Endodermal cell (in vitro differentiated cells): ENCODE results near the gene RLF. TPM values are rescaled to one million over a fixed set of nuclear protein-coding genes. Genes with fewer than 3 reads are reported as not detected.
A peak's percentile ranks its signal among the peaks of the same experiment; 100 is the strongest.

Source experiments
- DNase-seq: peaks from one replicate; pipeline ENCODE4 v3.0.0-alpha.2; 2017
- H3K27ac ChIP-seq: 2 replicates; pipeline ENCODE4 v1.5.1; 2013; ENCODE audit warnings: mild to moderate bottlenecking, low read depth, low read length, moderate library complexity
- H3K27me3 ChIP-seq: 2 replicates; pipeline ENCODE4 v1.6.1; 2013; ENCODE audit warnings: mild to moderate bottlenecking, low read length, moderate library complexity; ENCODE audit not compliant: insufficient read depth, control insufficient read depth, poor library complexity, severe bottlenecking
- H3K36me3 ChIP-seq: 2 replicates; pipeline ENCODE4 v1.7.0; 2013; ENCODE audit warnings: mild to moderate bottlenecking, low read length, moderate library complexity; ENCODE audit not compliant: control insufficient read depth, insufficient read depth
- H3K4me1 ChIP-seq: one replicate; pipeline ENCODE4 v1.7.0; 2013; ENCODE audit warnings: low read length; ENCODE audit not compliant: control insufficient read depth, insufficient read depth
- H3K4me3 ChIP-seq: 2 replicates; pipeline ENCODE4 v1.5.1; 2013; ENCODE audit warnings: mild to moderate bottlenecking, low read length, moderate library complexity
- H3K9ac ChIP-seq: 2 replicates; pipeline ENCODE4 v1.6.1; 2013; ENCODE audit warnings: mild to moderate bottlenecking, low read length, moderate library complexity; ENCODE audit not compliant: poor library complexity, severe bottlenecking; ENCODE audit errors: extremely low read depth
- H3K9me3 ChIP-seq: 2 replicates; pipeline ENCODE4 v1.6.1; 2013; ENCODE audit warnings: mild to moderate bottlenecking, low read length, moderate library complexity; ENCODE audit not compliant: control insufficient read depth
- H3K27ac Mint-ChIP-seq: 2 replicates; pipeline ENCODE4 v1.8.0; 2020; ENCODE audit warnings: mixed read lengths
- H3K27me3 Mint-ChIP-seq: 2 replicates; pipeline ENCODE4 v1.8.0; 2021; ENCODE audit warnings: mild to moderate bottlenecking, mixed read lengths; ENCODE audit not compliant: insufficient read depth
- H3K36me3 Mint-ChIP-seq: 2 replicates; pipeline ENCODE4 v1.8.0; 2020; ENCODE audit warnings: low read depth, mixed read lengths
- H3K4me1 Mint-ChIP-seq: 2 replicates; pipeline ENCODE4 v1.8.0; 2020; ENCODE audit warnings: mixed read lengths
- H3K4me3 Mint-ChIP-seq: 2 replicates; pipeline ENCODE4 v1.8.0; 2020; ENCODE audit warnings: mild to moderate bottlenecking, moderate library complexity, mixed read lengths
- H3K9me3 Mint-ChIP-seq: 2 replicates; pipeline ENCODE4 v1.8.0; 2020; ENCODE audit warnings: mild to moderate bottlenecking, mixed read lengths
- WGBS, 2 experiments: methylation state at CpG; one replicate each; pipeline versions ENCODE4 v1.1.5 to v1.1.7; 2013; ENCODE audit warnings: missing lambda C conversion rate in 2 of 2, mixed read lengths in 1 of 2; ENCODE audit not compliant: insufficient coverage in 1 of 2, insufficient read length in 1 of 2; 5-methylcytosine and 5-hydroxymethylcytosine counted together
- total RNA-seq, 2 donors: library from RNA; stranded (reverse); fragmentation: NEBNext Ultra II Directional in 1 of 2; extraction: Animal tissue kit (Norgen Biotek cat#: 25700) in 1 of 2; gene quantifications; 2 replicates in 1 of 2; 3 replicates in 1 of 2; pipeline ENCODE4 v1.2.1, GENCODE V29; 2021
- TF ChIP-seq, protein P1 (sequence below): fragments of 200-600 bp; sonication (generic); conservative IDR thresholded peaks from 2 replicates; pipeline ENCODE4 v1.5.0; 2021; ENCODE audit warnings: antibody characterized with exemption, mild to moderate bottlenecking

Gene RLF
- total RNA-seq, 2 donors from 2014 or later: 18.8 to 23.3 TPM

DNA sequence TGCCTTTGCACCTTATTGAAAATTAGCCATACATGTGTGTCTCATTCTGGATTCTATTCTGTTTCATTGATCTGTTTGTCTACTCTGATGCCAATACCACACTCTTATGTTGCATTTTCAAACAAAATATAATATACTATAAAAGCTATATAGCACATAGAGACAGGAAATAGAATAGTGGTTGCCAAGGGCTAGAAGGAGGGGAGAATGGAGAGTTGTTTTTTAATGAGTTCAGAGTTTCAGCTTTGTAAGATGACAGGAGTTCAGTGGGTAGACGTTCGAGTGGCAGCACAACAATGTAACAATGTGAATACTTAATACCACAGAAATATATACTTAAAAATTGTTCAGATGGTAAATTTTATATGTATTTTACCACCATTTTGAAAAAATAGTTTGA lies 17.0 kb downstream of the RLF start:
- TF ChIP-seq, protein P1, sequence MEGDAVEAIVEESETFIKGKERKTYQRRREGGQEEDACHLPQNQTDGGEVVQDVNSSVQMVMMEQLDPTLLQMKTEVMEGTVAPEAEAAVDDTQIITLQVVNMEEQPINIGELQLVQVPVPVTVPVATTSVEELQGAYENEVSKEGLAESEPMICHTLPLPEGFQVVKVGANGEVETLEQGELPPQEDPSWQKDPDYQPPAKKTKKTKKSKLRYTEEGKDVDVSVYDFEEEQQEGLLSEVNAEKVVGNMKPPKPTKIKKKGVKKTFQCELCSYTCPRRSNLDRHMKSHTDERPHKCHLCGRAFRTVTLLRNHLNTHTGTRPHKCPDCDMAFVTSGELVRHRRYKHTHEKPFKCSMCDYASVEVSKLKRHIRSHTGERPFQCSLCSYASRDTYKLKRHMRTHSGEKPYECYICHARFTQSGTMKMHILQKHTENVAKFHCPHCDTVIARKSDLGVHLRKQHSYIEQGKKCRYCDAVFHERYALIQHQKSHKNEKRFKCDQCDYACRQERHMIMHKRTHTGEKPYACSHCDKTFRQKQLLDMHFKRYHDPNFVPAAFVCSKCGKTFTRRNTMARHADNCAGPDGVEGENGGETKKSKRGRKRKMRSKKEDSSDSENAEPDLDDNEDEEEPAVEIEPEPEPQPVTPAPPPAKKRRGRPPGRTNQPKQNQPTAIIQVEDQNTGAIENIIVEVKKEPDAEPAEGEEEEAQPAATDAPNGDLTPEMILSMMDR: no peak
- Histone ChIP-seq H3K9ac (no peak overlapping the region), H3K27ac (no peak overlapping the region), H3K36me3 (no peaks in the 10 kb centered on the region), H3K9me3 (no peaks in the 10 kb centered on the region), H3K4me3 (no peak overlapping the region), H3K4me1 (no peaks in the 10 kb centered on the region), H3K27me3 (no peaks in the 10 kb centered on the region)
- Mint-ChIP-seq H3K27me3 (no peaks in the 10 kb centered on the region), H3K36me3 (peaks cover 6% of the 10 kb centered on the region), H3K27ac (no peak overlapping the region), H3K9me3 (no peaks in the 10 kb centered on the region), H3K4me1 (peaks cover 2% of the 10 kb centered on the region), H3K4me3 (no peak overlapping the region)
- no CpG with 5 or more reads among the region's 2 CpGs for WGBS, 2 experiments
- DNase-seq: no peak

DNA sequence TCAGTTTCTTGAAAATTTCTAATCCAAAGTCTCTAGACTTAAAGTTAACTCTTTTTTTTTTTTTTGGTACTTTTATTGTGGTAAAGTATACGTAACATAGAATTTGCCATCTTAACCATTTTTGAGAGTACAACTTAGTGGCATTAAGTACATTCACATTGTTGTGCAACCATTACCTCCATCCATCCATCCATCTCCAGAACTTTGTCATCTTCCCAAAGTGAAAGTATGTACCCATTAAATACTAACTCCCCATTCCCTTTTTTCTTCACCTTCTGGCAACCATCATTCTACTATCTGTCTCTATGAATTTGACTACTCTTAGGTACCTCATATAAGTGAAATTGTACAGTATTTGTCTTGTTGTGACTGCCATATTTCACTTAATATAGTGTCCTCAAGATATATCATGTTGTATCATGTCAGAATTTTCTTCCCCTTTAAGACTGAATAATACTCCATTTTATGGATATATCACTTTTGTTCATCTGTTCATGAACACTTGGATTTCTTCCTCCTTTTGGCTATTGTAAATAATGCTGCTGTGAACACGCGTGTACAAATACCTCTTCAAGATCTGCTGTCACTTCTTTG lies 18.4 kb downstream of the RLF start:
- 100% methylated on average over 2 to 3 of the region's 3 CpGs for WGBS, 2 experiments
- Histone ChIP-seq H3K27me3 (no peaks in the 10 kb centered on the region), H3K4me3 (no peak overlapping the region), H3K27ac (no peak overlapping the region), H3K9ac (no peak overlapping the region), H3K9me3 (no peaks in the 10 kb centered on the region), H3K36me3 (no peaks in the 10 kb centered on the region), H3K4me1 (no peaks in the 10 kb centered on the region)
- Mint-ChIP-seq H3K4me1 (peaks cover 7% of the 10 kb centered on the region), H3K27ac (no peak overlapping the region), H3K9me3 (no peaks in the 10 kb centered on the region), H3K36me3 (peaks cover 6% of the 10 kb centered on the region), H3K4me3 (no peak overlapping the region), H3K27me3 (no peaks in the 10 kb centered on the region)
- no peak for DNase-seq
- TF ChIP-seq, protein P1: no peak

DNA sequence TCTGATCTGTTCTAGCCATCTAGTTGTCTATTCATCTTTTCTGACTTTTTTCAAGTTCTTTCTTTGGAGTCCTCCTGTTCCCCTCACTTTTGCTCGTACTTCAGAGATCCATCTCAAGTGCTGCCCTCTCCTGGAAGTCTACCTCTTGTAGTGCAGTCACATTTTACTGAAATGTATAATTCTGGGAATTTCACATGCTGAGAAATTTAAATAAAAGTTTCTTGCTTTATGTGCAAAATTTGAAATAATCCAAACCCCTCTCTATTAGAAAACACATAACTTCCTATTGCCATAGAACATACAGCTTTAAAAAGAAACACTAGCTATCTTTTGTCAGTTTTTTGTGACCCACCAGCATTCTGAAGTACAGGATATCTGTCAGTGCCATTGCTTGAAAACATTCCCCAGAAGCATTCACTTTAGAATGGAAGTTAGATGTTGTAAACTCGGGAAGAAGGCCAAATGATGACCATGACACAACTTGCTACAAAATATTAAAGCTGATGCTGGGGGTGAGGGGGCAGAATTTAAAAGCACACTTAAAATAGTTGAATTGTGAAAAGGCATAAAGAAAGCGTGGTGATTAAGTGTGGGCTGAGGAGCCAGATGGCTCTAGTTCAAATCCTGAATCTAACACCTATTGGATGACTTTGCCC lies 22.0 kb downstream of the RLF start:
- Histone ChIP-seq H3K9ac (no peak overlapping the region), H3K4me1 (peaks cover 3% of the 10 kb centered on the region), H3K4me3 (no peak overlapping the region), H3K9me3 (no peaks in the 10 kb centered on the region), H3K27me3 (no peaks in the 10 kb centered on the region), H3K36me3 (no peaks in the 10 kb centered on the region), H3K27ac (no peak overlapping the region)
- Mint-ChIP-seq H3K9me3 (no peaks in the 10 kb centered on the region), H3K27me3 (no peaks in the 10 kb centered on the region), H3K27ac (no peak overlapping the region), H3K4me3 (no peak overlapping the region), H3K36me3 (no peaks in the 10 kb centered on the region), H3K4me1 (peaks cover 13% of the 10 kb centered on the region)
- WGBS, 2 experiments: 75% methylated on average over 3 of the region's 3 CpGs; no CpG with 5 or more reads in 1 of the 2 experiments
- TF ChIP-seq, protein P1: peak; percentile 81
- DNase-seq: peak; percentile 55
